ENCODE results near the gene METRNL. TPM values are rescaled to one million over a fixed set of nuclear protein-coding genes. Genes with fewer than 3 reads are reported as not detected.

The METRNL gene
- total RNA-seq, 1 donor from 2014 or later: 59.8 TPM

DNA sequence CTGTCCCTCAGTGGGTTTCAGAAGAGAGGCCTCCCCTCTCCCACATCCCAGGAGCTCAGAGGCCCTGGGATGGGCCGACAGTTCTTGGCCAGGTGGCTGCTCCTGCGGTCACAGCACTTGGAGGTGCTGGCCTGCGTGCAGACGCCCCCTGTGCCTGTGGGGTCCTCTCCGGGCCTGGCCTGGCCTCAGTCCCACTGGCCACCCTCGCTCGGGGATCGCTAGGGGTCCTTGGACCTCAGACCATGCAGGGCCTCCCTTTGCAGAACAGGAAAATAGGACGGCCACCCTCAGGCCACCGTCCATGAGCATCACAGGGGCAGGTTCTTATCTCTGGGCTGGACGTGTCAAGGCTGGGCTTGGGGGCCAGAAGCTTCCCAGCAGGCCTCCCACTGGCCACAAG lies 30.0 kb downstream of the METRNL start:
- ATAC-seq: no peak
- no peaks in the 10 kb centered on the region for H3K36me3 ChIP-seq
- intact Hi-C loops (cut with DNase I): no loop called here
- peak overlapping the region; percentile 31 for H3K27ac ChIP-seq
- no peaks in the 10 kb centered on the region for H3K27me3 ChIP-seq (ENCODE audit: low read depth)
- no peak overlapping the region for H3K4me3 ChIP-seq
- TF ChIP-seq CTCF (IDR thresholded peaks at IDR 0.05): no peak
- H3K4me1 ChIP-seq: peaks cover 29% of the 10 kb centered on the region
- DNase-seq: no peak
- no peaks in the 10 kb centered on the region for H3K9me3 ChIP-seq

DNA sequence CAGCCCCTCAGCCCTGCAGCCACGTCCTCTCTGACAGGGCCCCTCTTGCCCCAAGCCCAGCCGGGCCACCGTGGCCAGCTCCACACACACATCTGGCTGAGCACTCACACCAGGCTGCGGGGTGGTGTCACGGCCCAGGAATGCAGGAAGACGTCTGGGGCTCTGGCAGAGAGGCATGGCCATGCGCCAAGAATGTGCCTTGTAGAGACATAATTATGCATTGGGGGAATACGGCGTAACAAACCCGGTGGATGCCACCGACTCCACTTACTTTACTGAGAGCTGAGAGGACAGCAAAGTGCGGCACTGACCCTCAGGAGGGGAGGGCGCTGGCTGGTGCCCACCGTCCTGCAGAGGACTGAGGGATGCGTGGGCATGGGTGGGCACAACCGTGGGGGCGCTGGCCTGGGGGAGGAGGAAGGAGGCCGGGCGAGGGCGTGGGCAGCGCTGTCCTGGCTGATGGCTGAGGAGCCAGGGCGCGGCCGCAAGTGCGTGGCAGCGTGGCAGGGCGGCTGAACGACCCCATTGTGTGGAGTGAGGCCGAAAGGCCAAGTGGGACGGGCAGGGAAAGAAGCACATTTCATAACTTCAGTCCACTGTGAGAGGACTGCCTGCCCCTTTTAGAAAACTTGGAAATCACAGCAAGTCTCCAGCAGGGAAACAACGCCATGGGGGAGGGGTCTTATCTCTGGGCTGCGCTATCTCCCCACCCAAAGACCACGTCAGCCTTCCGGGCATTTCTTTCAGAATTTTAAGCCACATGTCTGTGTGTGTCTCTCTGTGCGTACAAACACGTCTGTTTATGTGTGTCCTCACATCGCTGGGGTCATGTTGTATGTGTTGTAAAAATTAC lies 30.6 kb downstream of the METRNL start:
- DNase-seq: peak; percentile 94
- TF ChIP-seq CTCF (IDR thresholded peaks at IDR 0.05): no peak
- intact Hi-C loops (cut with DNase I): no loop called here

DNA sequence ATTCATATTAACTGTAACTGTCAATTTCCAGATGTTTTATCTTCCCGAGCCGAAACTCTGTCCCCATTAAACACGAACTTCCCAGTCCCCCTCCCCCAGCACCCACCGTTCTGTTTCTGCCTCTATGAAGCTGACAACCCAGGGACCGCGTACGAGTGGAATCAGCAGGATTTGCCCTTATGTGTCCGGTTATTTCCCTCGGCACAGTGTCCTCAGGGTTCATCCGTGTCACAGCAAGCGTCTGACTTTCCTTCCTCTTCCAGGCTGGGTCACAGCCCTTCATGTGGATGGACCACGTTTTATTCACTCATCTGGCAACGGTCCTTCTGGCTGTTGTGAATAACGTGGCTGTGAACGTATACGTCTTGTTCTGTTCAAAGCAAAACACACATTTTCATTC lies 31.3 kb downstream of the METRNL start:
- no peaks in the 10 kb centered on the region for H3K36me3 ChIP-seq
- intact Hi-C loops (cut with DNase I): no loop called here
- H3K4me3 ChIP-seq: peak overlapping the region; percentile 39
- H3K27me3 ChIP-seq (ENCODE audit: low read depth): no peaks in the 10 kb centered on the region
- no peak for TF ChIP-seq CTCF (IDR thresholded peaks at IDR 0.05)
- peak overlapping the region; percentile 73 for H3K27ac ChIP-seq
- H3K9me3 ChIP-seq: no peaks in the 10 kb centered on the region
- ATAC-seq (peak in 1 of 2 donors; percentile 2), DNase-seq (no peak)
- peaks cover 29% of the 10 kb centered on the region for H3K4me1 ChIP-seq

More for the DNA sequence above, 30.6 kb downstream of the METRNL start:
- H3K4me3 ChIP-seq: peak overlapping the region; percentile 39
- H3K27ac ChIP-seq: peak overlapping the region; percentile 73
- H3K36me3 ChIP-seq: no peaks in the 10 kb centered on the region
- no peaks in the 10 kb centered on the region for H3K27me3 ChIP-seq (ENCODE audit: low read depth)
- ATAC-seq: peak; percentile 89 to 92
- H3K4me1 ChIP-seq: peaks cover 29% of the 10 kb centered on the region
- H3K9me3 ChIP-seq: no peaks in the 10 kb centered on the region

DNA sequence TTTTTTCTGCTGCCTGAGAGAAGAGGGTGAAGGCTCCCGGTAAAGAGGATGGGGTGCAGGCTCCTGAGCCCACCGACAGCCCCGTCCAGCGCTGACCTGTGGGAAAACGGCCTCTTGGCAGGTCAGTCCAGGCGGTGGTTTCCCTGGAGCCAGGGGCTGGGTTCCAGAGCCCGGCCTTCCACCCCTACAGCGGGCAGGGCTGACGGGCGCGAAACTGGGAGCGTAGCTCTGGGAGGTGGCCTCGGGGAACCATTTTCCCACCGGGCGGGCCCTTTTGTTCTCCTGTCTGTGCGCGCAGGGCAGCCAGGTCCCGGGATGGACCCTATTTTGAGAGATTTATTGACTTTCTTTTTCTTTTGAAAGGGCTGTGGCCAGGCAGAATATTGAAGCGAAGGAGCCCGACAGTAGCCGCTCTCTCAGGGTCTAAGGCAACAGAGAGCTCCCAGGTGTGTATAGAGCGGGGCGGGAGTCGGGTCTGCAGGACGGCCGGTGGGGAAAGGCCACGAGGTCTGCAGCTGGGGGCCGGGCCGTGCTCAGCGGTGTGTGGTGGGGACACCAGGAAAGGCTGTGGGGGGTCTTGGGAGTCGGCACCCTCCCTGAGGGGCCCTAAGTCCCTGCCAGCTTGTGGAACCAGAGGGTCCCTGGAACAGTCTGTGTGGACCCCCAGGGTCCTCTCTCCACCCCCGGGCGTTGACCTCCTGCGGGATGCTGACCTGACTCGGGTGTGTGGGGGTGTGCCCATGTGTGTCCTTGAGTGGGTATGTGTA lies 32.3 kb downstream of the METRNL start:
- no peak overlapping the region for H3K27ac ChIP-seq

More for the DNA sequence above, 32.3 kb downstream of the METRNL start:
- no peaks in the 10 kb centered on the region for H3K9me3 ChIP-seq
- intact Hi-C loops (cut with DNase I): no loop called here
- H3K4me3 ChIP-seq: no peak overlapping the region
- no peak for DNase-seq
- no peak for TF ChIP-seq CTCF (IDR thresholded peaks at IDR 0.05)
- H3K27me3 ChIP-seq (ENCODE audit: low read depth): no peaks in the 10 kb centered on the region
- no peak for ATAC-seq
- peaks cover 26% of the 10 kb centered on the region for H3K4me1 ChIP-seq
- no peaks in the 10 kb centered on the region for H3K36me3 ChIP-seq

Measured in lower lobe of right lung (tissue), 2 donors.